HG02759 (cell line): ENCODE results near the gene TGFBR3.

Source experiments
- ATAC-seq: cut with Tn5 transposase; IDR thresholded peaks from one replicate; pipeline ENCODE4 v1.9.1; 2021; ENCODE audit warnings: mild to moderate bottlenecking, moderate library complexity; ENCODE audit not compliant: unreplicated experiment

The TGFBR3 gene

DNA sequence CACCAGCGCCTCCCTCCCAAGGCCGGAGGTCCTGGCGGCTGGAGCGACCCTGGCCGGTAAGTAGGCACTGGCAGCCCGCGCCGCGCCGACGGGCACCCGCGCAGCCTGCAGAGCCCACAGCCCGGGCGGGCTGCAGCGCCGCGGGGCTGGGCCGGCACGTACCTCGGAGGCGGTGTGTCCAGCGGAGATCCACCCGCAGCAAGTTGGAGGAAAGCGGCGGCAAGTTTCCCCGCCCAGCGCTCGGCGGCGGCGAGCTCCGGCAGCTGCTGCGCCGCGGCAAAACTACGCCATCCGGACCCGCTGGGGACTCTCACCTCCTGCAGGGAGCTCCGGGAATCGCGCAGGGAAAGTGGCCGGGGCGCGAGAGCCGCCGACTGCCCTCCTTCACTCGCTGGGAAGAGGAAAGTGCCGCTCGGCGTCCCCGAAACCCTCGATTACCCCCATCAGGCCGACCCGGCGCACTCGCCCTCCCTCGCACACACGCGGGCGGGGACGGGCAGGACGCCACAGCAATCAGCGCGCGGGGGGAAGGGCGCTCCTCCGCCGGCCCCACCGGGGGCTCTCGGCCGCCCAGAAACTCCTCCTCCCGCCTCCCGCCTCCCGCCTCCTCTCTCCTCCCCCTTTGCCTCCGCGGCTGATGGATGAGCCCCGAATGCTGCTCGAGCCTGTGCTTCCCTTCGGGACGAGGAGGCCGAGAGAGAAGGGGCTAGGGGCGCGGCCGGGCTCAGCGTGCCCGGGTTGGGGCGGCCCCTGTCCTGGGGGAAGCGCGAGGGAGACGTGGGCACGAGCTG lies at the start of gene TGFBR3:
TGFBR3 (minus strand) TSS at position 436 of the 791 bp plus-strand sequence. CDS start 24,620 bp downstream, outside the sequence.
- ATAC-seq: peak; percentile 78

DNA sequence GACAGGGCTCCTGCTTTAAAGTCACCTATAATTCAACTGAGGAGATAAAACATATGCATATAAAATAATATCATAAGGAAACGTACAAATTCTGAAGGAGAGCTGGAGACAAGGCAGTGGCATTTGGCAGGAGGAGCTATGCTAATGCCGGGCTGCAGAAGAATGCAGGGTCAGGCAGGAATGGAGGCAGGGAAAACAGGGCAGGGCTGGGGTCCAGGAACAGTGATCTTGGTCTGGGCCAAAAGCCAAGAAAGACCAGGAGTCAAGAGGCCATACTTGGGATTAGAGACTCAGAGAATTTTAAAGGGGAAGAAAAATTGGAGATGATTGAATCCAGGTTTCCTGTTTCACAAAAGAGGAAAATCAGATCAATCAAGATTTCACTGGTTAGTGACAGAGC lies 43.3 kb upstream of the TGFBR3 start:
- ATAC-seq: no peak

DNA sequence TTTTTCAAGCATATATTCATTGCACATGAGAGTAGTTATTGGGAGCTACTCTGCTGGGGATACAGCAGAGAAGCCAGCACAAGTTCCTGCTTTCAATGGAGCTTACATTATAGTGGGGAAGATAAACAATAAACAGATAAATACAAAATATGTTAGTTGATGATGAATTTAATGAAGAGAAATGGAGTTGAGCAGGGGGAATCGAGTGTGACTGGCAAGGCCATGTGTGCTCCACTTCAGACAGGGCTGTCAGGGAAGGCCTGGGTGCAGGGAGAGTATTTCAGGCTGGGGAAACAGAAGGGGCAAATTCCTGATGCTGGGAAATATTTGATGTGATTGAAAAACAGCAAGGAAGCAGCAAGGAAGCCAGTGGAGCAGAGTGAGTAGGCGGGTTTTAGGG lies 42.1 kb upstream of the TGFBR3 start:
- ATAC-seq: no peak

DNA sequence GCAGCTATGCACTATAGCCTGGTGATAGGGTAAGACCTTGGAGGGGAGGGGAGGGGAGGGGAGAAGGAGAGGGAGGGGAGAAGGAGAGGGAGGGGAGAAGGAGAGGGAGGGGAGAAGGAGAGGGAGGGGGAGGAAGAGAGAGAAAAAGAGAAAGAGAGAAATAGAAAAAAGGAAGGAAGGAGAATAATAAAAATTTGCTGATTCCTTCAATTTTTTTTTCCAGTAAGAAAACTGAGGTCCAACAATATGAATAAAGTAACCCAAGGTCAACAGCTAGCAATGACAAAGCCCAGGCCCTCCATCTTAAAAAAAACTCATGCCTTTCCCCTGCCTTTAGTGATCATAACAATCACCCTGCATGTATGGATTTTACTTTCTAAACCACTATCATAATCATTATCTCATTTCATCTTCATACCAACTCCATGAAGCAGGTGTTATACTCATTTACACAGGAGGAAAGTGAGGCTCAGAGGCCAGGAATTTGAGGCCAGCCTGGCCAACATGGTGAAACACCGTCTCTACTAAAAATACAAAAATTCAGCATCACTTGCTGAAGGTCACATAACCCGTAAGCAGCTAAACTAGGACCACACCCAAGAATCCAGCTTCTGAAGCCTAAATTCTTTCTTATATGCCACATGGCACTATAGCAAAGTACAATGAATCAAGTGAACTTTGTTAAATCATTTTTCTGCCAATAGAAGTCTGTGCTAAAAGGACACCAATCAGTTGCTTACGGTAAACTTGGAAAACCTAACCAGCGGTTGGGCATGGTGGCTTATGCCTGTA lies 39.9 kb upstream of the TGFBR3 start:
- no peak for ATAC-seq

DNA sequence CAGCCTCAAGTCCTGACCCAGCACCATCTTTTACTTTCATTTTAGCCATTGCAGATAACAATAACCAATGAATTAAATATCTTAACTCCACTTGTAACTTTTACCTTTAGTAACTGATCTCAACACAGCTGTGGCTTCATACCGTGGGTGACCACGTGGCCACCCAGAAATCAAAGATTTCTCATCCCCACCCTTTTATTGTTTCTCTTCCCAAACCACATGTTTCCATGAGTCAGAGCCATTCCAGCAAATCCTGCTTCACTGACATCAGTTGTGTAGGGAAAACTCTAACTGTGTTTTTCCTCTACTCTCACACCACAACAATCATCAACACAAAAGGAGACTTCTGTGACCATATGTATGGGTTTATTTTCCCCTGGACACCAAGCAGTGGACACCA lies 38.2 kb upstream of the TGFBR3 start:
- ATAC-seq: no peak

DNA sequence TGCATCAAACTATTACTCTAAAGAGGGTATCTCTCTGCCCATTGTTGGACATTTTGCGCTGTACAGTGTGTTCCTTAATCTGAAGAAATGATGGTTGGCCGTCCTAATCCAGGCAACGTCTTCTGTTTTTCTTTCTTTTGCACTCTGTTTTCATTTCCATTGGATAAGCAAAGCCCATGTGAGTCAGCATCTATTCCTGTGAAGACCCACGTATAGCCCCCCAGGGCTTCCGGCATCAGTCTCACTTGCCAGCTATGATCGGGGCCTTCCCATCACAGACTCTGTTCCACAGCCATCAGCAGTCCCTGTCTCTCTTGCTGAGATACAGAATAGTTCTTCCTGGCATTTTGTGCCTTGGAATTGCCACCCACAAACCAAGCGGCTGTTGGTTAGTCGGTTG lies 34.0 kb upstream of the TGFBR3 start:
- ATAC-seq: no peak

DNA sequence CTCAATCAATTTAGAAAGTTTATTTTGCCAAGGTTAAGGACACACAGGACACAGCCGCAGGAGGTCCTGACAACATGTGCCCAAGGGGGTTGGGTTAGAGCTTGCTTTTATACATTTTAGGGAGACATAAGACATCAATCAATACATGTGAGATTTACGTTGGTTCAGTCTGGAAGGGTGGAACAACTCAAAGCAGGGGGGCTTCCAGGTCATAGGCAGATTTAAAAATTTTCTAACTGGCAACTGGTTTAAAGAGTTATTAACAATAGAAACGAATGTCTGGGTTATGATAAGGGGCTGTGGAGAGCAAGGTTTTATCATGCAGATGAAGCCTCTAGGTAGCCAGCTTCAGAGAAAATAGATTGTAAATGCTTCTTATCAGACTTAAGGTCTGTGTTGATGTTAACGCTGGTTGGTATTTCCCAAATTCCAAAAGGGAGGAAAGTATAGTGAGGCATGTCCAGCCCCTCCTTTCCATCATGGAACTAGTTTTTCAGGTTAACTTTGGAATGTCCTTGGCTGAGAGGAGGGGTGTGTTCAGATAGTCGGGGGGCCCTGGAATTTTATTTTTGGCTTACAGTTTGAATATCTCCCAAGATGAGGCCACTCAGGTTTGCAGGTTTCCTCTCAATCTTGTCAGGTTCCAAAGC lies 31.0 kb upstream of the TGFBR3 start:
- no peak for ATAC-seq

DNA sequence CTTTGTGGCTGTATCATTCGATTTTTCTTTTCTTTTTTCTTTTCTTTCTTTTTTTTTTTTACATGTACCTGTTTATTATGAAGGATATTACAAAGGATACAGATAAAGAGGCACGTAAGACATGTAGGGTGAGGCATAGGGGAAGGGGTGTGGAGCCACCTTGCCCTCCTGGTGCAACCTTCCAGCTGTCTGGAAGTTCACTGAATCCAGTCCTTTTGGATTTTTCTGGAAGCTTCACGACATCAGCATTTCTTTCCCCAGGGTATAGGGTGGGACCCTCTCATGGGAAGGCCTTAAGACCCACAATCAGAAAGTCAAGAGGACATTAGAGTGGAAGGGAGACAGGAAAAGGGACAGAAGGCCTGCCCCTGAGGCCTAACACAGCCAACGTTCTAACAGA lies 30.1 kb upstream of the TGFBR3 start:
- ATAC-seq: no peak

DNA sequence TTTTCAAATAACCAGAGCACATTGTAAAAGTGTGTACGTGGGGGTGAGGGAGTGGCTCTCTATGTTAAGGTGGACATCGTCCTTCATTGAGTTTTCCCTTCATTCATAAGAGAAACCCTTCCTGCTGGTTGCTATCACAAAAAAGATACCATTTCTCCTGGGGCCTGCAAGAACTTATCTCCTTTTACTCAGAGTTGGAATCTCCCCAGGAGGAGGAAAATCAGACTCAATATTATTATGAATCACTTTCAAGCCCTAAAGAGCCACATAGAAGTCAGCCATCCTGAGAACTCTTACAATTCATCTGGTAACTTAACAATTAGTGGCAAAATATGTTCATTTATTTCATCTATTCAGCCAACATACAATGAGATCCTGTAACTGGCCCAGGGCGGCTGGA lies 27.1 kb upstream of the TGFBR3 start:
- ATAC-seq: no peak

DNA sequence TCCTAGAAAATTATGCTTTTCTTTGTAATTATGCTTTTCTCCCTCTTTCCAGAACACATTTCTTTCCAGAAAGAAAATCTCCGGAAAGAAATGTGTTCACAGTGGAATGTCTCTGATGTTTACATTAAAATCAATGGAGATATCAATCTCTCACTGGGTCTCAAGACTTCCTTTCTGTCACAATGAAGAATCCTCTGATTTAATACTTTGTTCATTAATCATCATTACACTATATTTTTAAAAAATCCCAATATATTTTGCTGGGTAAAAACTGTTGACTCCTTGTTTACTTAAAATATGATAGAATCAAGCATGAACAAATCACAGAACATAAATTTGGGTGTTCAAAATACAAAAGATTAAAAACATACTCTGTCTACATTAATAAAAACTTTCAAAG lies 26.3 kb upstream of the TGFBR3 start:
- ATAC-seq: no peak

DNA sequence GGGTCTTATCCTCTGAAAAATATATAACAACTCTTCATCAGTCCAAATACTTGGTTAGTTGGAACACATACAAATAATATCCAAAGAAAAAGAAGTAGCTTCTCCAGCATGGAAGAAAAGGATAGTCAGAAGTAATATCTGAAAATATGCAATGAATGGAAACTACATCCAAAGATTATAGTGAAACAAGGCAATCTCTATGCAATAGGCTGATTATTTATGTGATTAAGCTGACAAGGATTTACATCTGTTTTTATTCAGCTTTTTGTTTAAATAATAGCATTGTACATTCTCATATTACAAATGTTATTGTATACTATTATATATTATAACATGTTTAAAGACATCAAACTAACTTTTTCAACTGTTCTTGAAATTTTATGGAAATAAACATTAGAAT lies 15.3 kb upstream of the TGFBR3 start:
- no peak for ATAC-seq

DNA sequence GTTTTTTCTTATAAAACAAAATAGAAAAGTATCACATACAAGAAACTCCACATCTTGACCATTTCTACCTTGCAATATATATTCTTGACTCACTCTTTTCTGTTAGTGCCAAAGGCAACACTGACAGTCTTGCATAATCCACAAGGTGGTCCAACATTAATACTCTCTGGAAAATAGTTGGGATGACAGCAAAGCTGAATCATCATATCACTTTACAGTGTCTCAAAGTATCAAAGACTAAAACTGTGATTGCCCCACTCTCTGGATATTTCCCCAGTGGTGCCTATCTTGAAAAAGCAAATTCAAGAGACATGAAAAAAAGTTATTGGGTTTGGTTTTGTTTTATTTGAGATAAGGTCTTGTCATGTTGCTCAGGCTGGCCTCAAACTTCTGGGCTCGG lies 14.6 kb upstream of the TGFBR3 start:
- no peak for ATAC-seq

DNA sequence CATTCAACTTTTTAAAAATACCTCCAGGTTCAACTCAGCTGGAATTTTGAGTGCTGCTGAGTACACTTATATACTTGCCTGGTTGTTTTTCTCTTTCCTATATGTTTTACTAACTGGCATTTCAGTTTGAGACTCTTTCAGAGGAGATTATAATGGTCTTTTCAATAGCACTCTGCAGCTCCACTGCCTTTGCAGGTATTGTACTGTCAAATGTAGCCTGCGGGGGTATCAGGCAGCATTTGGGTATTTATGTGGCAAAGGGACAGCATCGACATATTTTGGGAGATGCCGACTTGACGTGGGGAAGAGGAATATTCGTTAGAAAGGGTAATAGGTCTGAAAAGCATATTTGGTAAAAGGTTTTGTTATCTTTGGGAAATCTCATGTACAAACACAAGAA lies 11.1 kb upstream of the TGFBR3 start:
- ATAC-seq: no peak

DNA sequence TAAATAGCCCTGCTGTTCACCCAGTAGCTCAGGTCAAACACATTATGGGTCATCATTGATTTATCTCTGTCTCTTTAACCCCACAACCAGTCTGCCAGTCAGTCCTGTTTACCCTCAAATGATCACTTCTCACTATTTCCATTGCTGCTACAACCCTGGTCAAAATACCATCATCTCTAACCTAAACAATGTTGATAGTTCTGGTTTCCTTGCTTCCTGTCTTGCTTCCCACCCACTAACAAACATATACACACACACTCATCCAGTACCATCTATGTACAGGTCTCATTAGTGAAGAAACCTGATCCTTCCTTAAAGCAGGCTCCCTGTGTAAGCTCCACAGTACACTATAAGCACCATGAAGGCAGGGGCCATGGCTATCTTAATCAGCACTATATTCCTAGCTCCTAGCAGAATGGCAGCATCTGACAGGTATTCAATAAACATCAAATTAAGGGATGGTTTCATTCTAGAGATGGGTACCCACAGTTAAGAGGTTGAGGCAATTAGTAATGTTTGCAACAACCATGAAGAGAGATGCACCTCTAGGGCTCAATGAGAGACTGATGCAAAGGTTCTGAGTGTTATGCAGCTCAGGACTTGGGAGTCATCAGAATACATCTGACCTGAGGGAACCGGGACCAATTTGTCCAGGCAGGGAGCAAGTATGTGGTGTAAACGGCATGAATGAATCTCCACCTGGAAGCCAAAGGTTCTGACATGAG lies 10.0 kb upstream of the TGFBR3 start:
- no peak for ATAC-seq

DNA sequence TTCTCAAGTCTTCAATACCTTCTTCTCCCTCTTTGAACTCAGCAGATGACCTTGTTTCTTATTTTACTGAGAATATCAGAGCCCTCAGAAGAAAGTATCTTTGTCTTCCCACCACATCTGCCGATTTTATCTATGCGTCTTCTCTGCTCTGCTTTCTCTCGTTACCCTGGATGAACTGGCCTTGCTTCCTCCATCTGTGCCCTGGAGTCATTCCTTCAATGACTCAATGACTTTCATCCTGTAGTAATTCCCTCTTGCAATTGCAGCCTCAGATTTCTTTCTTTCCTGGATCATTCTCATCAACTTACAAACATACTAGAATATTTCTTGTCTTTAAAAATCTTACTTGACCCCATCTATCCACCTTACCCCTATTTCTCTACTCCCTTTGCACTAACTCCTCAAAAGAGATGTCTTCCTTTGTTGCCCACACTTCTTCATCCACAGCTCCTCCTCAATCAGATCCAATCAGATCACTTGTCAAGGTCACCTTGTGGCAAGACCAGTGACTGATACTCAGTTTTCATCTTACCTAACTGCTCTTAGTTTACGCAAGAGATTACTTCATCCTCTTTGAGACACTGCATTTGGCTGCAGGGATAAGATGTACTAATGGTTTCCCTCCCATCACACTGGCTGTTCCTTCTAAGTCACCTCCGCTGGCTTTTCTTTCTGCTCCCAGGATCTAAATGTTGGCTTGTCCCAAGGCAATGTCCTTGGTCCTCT lies 8.2 kb upstream of the TGFBR3 start:
- no peak for ATAC-seq

DNA sequence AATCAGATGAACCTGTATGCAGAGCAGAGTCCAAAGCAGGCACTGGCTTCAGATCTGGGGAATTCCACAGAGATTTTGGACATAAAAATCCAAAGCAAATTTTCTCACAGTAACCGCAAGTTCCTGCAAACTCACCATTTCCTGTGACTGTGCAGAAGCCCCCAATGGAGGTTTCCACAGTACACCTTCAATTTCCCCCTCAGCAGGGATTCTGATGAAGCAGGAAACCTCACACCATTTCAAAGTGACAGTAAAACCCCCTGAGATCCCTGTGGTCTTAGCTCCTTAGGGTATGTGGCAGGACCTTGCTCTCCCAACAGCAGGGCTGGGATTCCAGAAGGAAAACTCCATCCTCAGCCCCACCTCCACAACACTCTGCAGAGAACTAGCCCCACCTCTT lies 6.0 kb upstream of the TGFBR3 start:
- ATAC-seq: no peak

DNA sequence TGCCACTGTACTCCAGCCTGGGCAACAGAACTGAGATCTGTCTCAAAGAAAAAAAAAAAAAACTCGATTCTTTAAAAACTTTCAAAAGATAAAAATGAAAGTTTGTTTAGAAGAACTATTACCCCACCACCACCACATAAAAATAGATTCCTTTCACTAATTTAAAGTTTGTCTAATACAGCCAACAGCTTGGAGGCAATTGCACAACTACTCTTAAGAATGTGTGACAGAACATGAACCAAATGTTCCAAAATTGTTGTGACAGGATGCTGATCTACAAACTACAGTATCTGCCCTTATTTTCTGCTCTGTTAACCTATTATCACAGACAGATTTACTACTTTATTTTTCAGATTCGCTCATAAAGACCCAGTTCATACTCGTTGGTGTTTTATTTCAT lies 5.5 kb upstream of the TGFBR3 start:
- ATAC-seq: no peak

DNA sequence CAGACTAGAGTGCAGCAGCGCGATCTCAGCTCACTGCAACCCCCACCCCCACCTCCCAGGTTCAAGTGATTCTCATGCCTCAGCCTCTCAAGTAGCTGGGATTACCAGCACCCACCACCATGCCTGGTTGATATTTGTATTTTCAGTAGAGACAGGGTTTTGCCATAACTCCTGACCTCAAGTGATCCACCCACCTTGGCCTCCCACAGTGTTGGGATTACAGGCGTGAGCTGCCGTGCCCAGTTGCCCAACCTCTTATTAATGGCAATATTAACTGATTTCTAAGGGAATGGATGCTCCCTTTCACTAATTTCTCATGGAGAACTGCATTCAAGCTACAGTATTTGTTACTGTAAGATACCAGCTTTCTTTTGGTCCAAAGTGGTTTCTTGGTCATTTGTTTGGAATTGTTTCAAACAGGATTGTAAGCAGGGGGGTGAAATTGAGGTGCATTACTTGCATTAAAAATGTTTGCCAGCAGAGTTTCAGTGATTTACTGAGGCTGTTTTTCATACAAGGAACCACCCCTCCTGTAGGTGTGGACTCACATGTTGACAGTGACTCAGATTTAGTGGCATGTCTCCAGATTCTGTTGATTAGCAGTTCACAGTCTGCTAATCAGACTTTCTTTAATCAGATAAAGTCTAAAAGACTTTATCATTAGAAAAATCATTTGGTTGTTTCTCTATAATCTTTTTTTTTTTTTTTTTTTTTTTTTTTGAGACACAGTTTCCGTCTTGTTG lies 3.9 kb upstream of the TGFBR3 start:
- no peak for ATAC-seq

DNA sequence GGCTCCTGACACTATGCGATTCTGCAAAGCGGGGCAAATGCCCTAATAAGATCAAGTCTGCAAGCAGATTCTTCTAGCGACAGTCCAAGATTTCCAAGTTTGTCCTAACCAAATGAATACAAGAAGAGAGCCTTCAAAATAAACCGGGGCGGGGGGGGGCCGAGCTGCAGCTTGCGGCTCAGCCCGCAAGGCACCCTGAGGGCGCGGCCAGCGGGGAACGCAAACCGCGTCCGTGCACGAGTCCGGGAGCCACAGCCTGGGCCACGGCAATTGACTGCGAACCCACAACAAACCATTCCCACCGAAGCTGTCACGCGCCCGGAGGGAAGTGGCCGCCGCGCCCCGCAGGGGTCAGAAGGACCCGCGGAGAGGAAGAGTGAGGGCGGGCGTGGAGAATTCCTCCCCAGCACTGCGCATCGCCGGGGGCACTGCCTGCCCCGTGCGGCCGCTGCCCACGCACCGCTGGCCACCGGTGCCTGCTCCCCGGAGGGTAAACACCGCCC lies 687 bp downstream of the TGFBR3 start:
- no peak for ATAC-seq
